ENCODE results near the gene SPHK1. TPM values are rescaled to one million over a fixed set of nuclear protein-coding genes. Genes with fewer than 3 reads are reported as not detected.

The SPHK1 gene, protein sequence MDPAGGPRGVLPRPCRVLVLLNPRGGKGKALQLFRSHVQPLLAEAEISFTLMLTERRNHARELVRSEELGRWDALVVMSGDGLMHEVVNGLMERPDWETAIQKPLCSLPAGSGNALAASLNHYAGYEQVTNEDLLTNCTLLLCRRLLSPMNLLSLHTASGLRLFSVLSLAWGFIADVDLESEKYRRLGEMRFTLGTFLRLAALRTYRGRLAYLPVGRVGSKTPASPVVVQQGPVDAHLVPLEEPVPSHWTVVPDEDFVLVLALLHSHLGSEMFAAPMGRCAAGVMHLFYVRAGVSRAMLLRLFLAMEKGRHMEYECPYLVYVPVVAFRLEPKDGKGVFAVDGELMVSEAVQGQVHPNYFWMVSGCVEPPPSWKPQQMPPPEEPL
- total RNA-seq: 12.8 and 13.9 TPM in 2 replicates
- long read RNA-seq, partial matches to known transcripts: 3 of 4 reads
- long read RNA-seq, other reads (novel, unspliced or antisense): 0 of 4 reads

DNA sequence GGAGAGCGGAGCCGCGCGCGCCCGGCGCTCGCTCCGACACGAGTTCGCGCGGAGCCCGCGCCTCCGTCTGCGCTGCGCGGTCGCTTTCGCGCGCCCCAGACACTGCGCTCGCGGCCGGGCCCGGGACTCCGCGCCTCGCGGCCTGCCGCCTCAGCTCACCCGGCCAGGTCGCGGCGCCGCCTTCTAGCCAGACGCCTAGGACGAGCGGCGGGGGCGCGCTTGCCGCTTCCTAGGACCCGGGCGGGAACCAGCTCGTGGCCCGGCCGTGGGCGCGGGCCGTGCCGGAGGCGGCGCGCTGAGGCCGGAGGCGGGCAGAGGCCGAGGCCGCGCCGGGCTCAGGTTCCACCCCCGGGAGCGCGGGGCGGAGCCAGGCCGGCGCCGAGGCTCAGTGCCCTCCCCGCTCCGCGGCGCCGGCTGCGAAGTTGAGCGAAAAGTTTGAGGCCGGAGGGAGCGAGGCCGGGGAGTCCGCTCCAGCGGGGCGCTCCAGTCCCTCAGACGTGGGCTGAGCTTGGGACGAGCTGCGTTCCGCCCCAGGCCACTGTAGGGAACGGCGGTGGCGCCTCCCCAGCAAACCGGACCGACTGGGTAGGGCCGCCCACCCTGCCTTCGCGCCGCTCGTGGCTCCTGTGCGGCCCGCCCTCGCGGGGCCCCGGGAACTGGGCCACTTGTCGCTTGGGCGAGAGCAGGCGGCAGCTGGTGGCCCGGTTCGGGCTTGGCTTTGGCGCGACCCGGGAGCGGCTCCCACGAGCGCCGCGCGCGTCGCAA, at the start of gene SPHK1:
SPHK1 (plus strand) TSS at position 388 of the 765 bp plus-strand sequence. CDS start 1,036 bp downstream, outside the sequence.
- H3K9me3 Mint-ChIP-seq (ENCODE audit: low read depth): no peaks in the 10 kb centered on the region
- no peaks in the 10 kb centered on the region for H3K36me3 Mint-ChIP-seq (ENCODE audit: insufficient read depth)
- peaks cover 20% of the 10 kb centered on the region for H3K27me3 Mint-ChIP-seq
- peak; percentile 44 for DNase-seq (ENCODE audit: low spot score, unreplicated experiment)
- TF ChIP-seq, protein P1, sequence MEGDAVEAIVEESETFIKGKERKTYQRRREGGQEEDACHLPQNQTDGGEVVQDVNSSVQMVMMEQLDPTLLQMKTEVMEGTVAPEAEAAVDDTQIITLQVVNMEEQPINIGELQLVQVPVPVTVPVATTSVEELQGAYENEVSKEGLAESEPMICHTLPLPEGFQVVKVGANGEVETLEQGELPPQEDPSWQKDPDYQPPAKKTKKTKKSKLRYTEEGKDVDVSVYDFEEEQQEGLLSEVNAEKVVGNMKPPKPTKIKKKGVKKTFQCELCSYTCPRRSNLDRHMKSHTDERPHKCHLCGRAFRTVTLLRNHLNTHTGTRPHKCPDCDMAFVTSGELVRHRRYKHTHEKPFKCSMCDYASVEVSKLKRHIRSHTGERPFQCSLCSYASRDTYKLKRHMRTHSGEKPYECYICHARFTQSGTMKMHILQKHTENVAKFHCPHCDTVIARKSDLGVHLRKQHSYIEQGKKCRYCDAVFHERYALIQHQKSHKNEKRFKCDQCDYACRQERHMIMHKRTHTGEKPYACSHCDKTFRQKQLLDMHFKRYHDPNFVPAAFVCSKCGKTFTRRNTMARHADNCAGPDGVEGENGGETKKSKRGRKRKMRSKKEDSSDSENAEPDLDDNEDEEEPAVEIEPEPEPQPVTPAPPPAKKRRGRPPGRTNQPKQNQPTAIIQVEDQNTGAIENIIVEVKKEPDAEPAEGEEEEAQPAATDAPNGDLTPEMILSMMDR (IDR thresholded peaks at IDR 0.05; ENCODE audit: unreplicated experiment): no peak
- H3K4me3 Mint-ChIP-seq (ENCODE audit: low read depth): peak within 1 kb of the TSS; percentile 88
- peak within 1 kb of the TSS; percentile 90 for H3K27ac Mint-ChIP-seq
- H3K4me1 Mint-ChIP-seq (ENCODE audit: low read depth): peaks cover 12% of the 10 kb centered on the region

DNA sequence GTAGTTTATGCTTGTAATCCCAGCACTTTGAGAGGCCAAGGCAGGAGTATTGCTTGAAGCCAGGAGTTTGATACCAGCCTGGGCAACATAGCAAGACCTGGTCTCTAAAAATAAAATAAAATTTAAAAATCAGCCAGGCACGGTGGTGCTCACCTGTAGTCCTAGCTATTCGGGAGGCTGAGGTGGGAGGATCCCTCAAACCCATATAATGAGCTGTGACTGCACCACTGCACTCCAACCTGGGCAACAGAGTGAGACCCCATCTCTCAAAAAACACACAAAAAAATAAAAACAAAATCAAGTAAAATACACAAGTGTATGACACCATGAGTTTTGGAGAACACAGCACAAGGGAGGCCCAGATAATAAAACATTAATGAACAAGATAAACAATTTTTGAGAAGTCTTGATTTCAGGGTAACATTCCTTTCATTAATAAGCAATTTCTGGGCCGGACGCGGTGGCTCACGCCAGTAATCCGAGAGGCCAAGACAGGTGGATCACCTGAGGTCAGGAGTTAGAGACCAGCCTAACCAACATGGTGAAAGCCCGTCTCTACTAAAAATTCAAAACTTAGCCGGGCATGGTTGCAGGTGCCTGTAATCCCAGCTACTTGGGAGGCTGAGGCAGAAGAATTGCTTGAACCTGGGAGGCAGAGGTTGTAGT, 48.6 kb upstream of the SPHK1 start:
- Mint-ChIP-seq H3K9me3 (ENCODE audit: low read depth) (no peaks in the 10 kb centered on the region), H3K4me3 (ENCODE audit: low read depth) (no peak overlapping the region), H3K27me3 (no peaks in the 10 kb centered on the region), H3K36me3 (ENCODE audit: insufficient read depth) (peaks cover 15% of the 10 kb centered on the region), H3K27ac (no peak overlapping the region), H3K4me1 (ENCODE audit: low read depth) (peaks cover 9% of the 10 kb centered on the region)
- TF ChIP-seq, protein P1 (IDR thresholded peaks at IDR 0.05; ENCODE audit: unreplicated experiment): no peak
- no peak for DNase-seq (ENCODE audit: low spot score, unreplicated experiment)

DNA sequence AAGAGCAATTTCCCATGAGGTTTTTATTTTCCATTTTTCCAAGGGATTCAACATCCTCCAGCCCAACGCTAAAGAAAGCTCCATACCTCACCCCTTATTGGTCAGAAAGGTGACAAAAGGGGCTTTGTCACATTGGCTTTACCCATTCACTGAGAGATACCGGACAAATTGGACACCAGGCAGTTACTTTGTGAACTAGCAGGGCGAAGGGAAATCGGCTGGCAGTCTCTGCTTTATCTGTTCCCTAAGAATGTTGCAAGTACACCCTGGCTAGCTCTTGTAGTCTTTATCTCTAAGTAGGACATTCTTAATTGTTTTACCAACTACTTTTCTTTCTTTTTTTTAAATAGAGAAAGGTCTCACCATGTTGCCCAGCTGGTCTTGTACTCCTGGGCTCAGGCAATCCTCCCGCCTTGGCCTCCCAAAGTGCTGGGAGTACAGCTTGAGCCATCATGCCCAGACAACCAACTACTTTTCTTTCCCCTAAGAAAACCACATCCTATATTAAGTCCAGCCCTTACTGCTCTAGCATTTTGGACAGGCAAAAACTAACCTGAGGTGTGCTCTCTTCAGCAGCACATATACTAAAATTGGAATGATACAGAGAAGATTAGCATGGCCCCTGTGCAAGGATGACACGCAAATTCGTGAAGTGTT, 47.5 kb upstream of the SPHK1 start:
- H3K36me3 Mint-ChIP-seq (ENCODE audit: insufficient read depth): peaks cover 14% of the 10 kb centered on the region
- no peaks in the 10 kb centered on the region for H3K9me3 Mint-ChIP-seq (ENCODE audit: low read depth)
- TF ChIP-seq, protein P1 (IDR thresholded peaks at IDR 0.05; ENCODE audit: unreplicated experiment): no peak
- no peak overlapping the region for H3K27ac Mint-ChIP-seq
- no peak overlapping the region for H3K4me3 Mint-ChIP-seq (ENCODE audit: low read depth)
- H3K4me1 Mint-ChIP-seq (ENCODE audit: low read depth): peaks cover 3% of the 10 kb centered on the region
- DNase-seq (ENCODE audit: low spot score, unreplicated experiment): no peak
- H3K27me3 Mint-ChIP-seq: no peaks in the 10 kb centered on the region

DNA sequence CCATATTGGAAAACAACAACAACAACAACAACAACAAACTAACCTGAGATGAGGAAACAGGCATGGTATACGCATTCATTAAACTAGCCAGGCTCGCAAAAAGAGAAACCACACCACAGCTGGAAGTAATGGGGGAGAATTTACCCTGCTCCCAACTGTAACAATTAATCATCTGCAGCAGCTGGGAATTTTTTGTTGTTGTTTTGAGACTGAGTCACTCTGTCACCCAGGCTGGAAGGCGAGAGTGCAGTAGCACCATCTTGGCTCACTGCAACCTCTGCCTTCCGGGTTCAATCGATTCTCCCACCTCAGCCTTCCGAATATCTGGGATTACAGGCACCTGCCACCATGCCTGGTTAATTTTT, 47.0 kb upstream of the SPHK1 start:
- peaks cover 3% of the 10 kb centered on the region for H3K4me1 Mint-ChIP-seq (ENCODE audit: low read depth)
- TF ChIP-seq, protein P1 (IDR thresholded peaks at IDR 0.05; ENCODE audit: unreplicated experiment): no peak
- H3K27ac Mint-ChIP-seq: no peak overlapping the region
- no peaks in the 10 kb centered on the region for H3K9me3 Mint-ChIP-seq (ENCODE audit: low read depth)
- no peaks in the 10 kb centered on the region for H3K27me3 Mint-ChIP-seq
- peaks cover 18% of the 10 kb centered on the region for H3K36me3 Mint-ChIP-seq (ENCODE audit: insufficient read depth)
- DNase-seq (ENCODE audit: low spot score, unreplicated experiment): no peak
- no peak overlapping the region for H3K4me3 Mint-ChIP-seq (ENCODE audit: low read depth)

All from progenitor cell of endocrine pancreas (in vitro differentiated cells).